Natural killer cell (primary cell): ENCODE results near the gene RUFY1. TPM values are rescaled to one million over a fixed set of nuclear protein-coding genes. Genes with fewer than 3 reads are reported as not detected.
"Not testable (repeated sequence)": the region's sequence is repeated elsewhere in the genome, so short reads cannot be mapped to it uniquely, and the experiment has no call there.

Source experiments
- ATAC-seq, 3 donors: fragments of 150-1000 bp in 2 of 3; fragments of 200-7000 bp in 1 of 3; cut with Tn5 transposase; 1 replicate in 1 of 3; 2 replicates in 2 of 3; pipeline ENCODE4 v1.10.0; 2021; ENCODE audit warnings: mild to moderate bottlenecking in 2 of 3, moderate library complexity in 2 of 3
- DNase-seq, 2 donors: peaks; one replicate each; pipeline versions ENCODE4 v3.0.0 to v3.0.0-alpha.2; 2013 to 2021; ENCODE audit warnings: mixed read lengths in 1 of 2
- H3K27ac ChIP-seq: one replicate; pipeline ENCODE4 v1.5.1; 2013; ENCODE audit warnings: mild to moderate bottlenecking, low read length
- H3K27me3 ChIP-seq: one replicate; pipeline ENCODE4 v1.6.1; 2013; ENCODE audit warnings: low read length; ENCODE audit not compliant: control insufficient read depth, insufficient read depth
- H3K36me3 ChIP-seq: one replicate; pipeline ENCODE4 v1.6.1; 2013; ENCODE audit warnings: low read length; ENCODE audit not compliant: control insufficient read depth, insufficient read depth
- H3K4me1 ChIP-seq: one replicate; pipeline ENCODE4 v1.6.1; 2013; ENCODE audit warnings: low read length; ENCODE audit not compliant: control insufficient read depth, insufficient read depth
- H3K4me3 ChIP-seq: one replicate; pipeline ENCODE4 v1.5.1; 2013; ENCODE audit warnings: low read length
- H3K9me3 ChIP-seq: one replicate; pipeline ENCODE4 v1.6.1; 2013; ENCODE audit warnings: low read length; ENCODE audit not compliant: control insufficient read depth, insufficient read depth
- H3K27ac Mint-ChIP-seq, 2 donors: one replicate each; pipeline ENCODE4 v1.8.0; 2022; ENCODE audit warnings: mild to moderate bottlenecking in 2 of 2, mixed read lengths in 2 of 2, moderate library complexity in 1 of 2
- H3K27me3 Mint-ChIP-seq, 2 donors: one replicate each; pipeline ENCODE4 v1.8.0; 2022; ENCODE audit warnings: low read depth in 2 of 2, mixed read lengths in 2 of 2
- H3K36me3 Mint-ChIP-seq: one replicate; pipeline ENCODE4 v1.8.0; 2022; ENCODE audit warnings: mixed read lengths
- H3K4me1 Mint-ChIP-seq, 2 donors: one replicate each; pipeline ENCODE4 v1.8.0; 2022; ENCODE audit warnings: mixed read lengths in 2 of 2
- H3K4me3 Mint-ChIP-seq: one replicate; pipeline ENCODE4 v1.8.0; 2022; ENCODE audit warnings: mild to moderate bottlenecking, moderate library complexity, mixed read lengths
- H3K9me3 Mint-ChIP-seq, 2 donors: one replicate each; pipeline ENCODE4 v1.8.0; 2022; ENCODE audit warnings: mixed read lengths in 2 of 2
- CTCF ChIP-seq: fragments of 200-600 bp; IDR thresholded peaks from one replicate; pipeline ENCODE4 v1.8.0; 2022; ENCODE audit warnings: antibody characterized with exemption
- WGBS: methylation state at CpG from one replicate; pipeline ENCODE4 v1.1.7; 2013; ENCODE audit warnings: missing lambda C conversion rate; ENCODE audit not compliant: insufficient coverage; 5-methylcytosine and 5-hydroxymethylcytosine counted together
- intact Hi-C: fragments of 100-400 bp; cut with micrococcal nuclease; formaldehyde crosslinking; loops from one replicate; pipeline ENCODE4 v1.14.2; 2022
- total RNA-seq, 4 donors: library from RNA; stranded (reverse); fragments of 120-200 nt in 1 of 4; gene quantifications; one replicate each; pipeline versions ENCODE4 v1.2.3 to v1.2.4, GENCODE V29; 2013 to 2022

The RUFY1 gene
- total RNA-seq, 3 donors from 2014 or later (not counting 1 experiment from before 2014, with no cell fraction given), result 40.4 to 48.7 (median 46.6) TPM

DNA sequence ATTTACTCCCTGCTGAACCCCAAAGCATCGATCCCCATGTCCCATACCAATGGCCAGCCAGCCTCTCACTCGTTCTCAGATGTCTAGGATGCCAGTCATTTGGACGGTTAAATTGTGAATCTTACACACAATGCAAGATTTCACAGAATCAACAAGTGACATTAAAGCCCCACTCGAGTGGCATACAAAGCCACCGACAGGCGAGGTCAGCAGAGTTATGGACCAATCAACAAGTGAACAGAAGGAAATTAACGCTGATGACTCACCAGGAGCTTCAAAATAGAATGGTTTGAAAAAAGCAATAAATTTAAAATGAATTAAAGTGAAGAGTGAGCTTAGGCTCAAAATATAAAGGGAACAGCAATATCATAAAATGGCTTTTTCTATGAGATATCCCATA lies 8.2 kb upstream of the RUFY1 start:
- H3K27me3 ChIP-seq, result no peaks in the 10 kb centered on the region
- no peaks in the 10 kb centered on the region for H3K4me1 ChIP-seq
- H3K36me3 Mint-ChIP-seq, result no peaks in the 10 kb centered on the region
- no peak overlapping the region for H3K4me3 Mint-ChIP-seq
- intact Hi-C loops, result no loop called here
- no peak for TF ChIP-seq CTCF
- 89% methylated on average over 7 of the region's 7 CpGs for WGBS
- no peaks in the 10 kb centered on the region for H3K9me3 ChIP-seq
- no peaks in the 10 kb centered on the region for H3K36me3 ChIP-seq
- no peaks in the 10 kb centered on the region for H3K4me1 Mint-ChIP-seq
- no peak overlapping the region for H3K4me3 ChIP-seq
- DNase-seq (no peak), ATAC-seq (no peak)
- no peak overlapping the region for H3K27ac Mint-ChIP-seq
- no peaks in the 10 kb centered on the region for H3K9me3 Mint-ChIP-seq
- H3K27me3 Mint-ChIP-seq, result no peaks in the 10 kb centered on the region
- no peak overlapping the region for H3K27ac ChIP-seq

GRCh38 chr5:179543275-179543674 lies 7.1 kb upstream of the RUFY1 start:
- H3K4me1 Mint-ChIP-seq, H3K36me3 Mint-ChIP-seq, H3K36me3 ChIP-seq, H3K9me3 ChIP-seq, H3K4me3 ChIP-seq, intact Hi-C loops, H3K27me3 Mint-ChIP-seq, H3K27me3 ChIP-seq, DNase-seq, H3K4me1 ChIP-seq, H3K4me3 Mint-ChIP-seq, H3K27ac Mint-ChIP-seq, ATAC-seq, H3K9me3 Mint-ChIP-seq, H3K27ac ChIP-seq: not testable (repeated sequence)
- 97% methylated on average over 13 of the region's 15 CpGs for WGBS

DNA sequence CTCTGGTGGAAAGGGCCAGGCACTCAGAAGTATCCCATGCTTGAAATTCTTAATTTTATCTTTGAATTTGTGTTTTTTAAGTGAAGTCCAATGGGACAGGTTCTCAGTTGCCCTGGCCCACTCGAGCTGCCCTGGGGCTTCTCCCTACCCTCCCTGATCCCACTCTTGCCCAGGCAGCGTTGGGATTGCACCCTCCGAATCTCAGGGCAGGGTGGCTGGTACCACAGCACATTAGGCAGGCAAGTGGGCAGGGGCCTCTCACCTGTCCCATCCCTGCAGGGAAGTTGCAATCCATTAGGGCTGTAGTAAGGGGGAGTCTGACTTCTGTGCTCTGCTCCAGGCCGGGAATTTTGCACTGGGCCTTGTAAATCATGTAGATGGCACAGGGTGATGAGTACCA lies 2.7 kb downstream of the RUFY1 start:
- no peaks in the 10 kb centered on the region for H3K36me3 ChIP-seq
- Mint-ChIP-seq H3K4me3 (no peak overlapping the region), H3K36me3 (no peaks in the 10 kb centered on the region), H3K27ac (no peak overlapping the region), H3K27me3 (no peaks in the 10 kb centered on the region), H3K9me3 (no peaks in the 10 kb centered on the region), H3K4me1 (peaks cover 11 to 20% of the 10 kb centered on the region in 2 donors)
- no peaks in the 10 kb centered on the region for H3K27me3 ChIP-seq
- no peak overlapping the region for H3K4me3 ChIP-seq
- H3K27ac ChIP-seq, result no peak overlapping the region
- DNase-seq (no peak), ATAC-seq (no peak)
- intact Hi-C loops, result loop anchor here (5.0 to 10.0 kb wide), 3 partner anchors 182 to 928 kb away; partner anchors contain the start of genes CLK4, MAML1 and RNF130
- TF ChIP-seq CTCF, result no peak
- WGBS, result 96% methylated on average over 3 of the region's 4 CpGs
- peaks cover 22% of the 10 kb centered on the region for H3K4me1 ChIP-seq
- H3K9me3 ChIP-seq, result no peaks in the 10 kb centered on the region

GRCh38 chr5:179553875-179554274 lies 3.5 kb downstream of the RUFY1 start:
- H3K9me3 Mint-ChIP-seq, result no peaks in the 10 kb centered on the region
- no peaks in the 10 kb centered on the region for H3K36me3 Mint-ChIP-seq
- no peak for TF ChIP-seq CTCF
- Histone ChIP-seq H3K9me3 (no peaks in the 10 kb centered on the region), H3K27ac (no peak overlapping the region), H3K4me3 (no peak overlapping the region), H3K27me3 (no peaks in the 10 kb centered on the region), H3K4me1 (peaks cover 23% of the 10 kb centered on the region), H3K36me3 (no peaks in the 10 kb centered on the region)
- peak overlapping the region in 1 of 2 donors; percentile 18 for H3K27ac Mint-ChIP-seq
- 89% methylated on average over 7 of the region's 7 CpGs for WGBS
- H3K27me3 Mint-ChIP-seq, result no peaks in the 10 kb centered on the region
- peaks cover 18 to 23% of the 10 kb centered on the region in 2 donors for H3K4me1 Mint-ChIP-seq
- intact Hi-C loops, result loop anchor here (5.0 to 10.0 kb wide), 3 partner anchors 181 to 929 kb away; partner anchors contain the start of genes CLK4, MAML1 and RNF130
- no peak for DNase-seq
- no peak overlapping the region for H3K4me3 Mint-ChIP-seq
- ATAC-seq, result no peak
